Measurements from ENCODE around the gene MTNR1A.
"Not testable (repeated sequence)": the region's sequence is repeated elsewhere in the genome, so short reads cannot be mapped to it uniquely, and the experiment has no call there.

The MTNR1A gene

GRCh38 chr4:186560647-186561046, 5.3 kb upstream of the MTNR1A start:
- DNase-seq = no peak

- no peak for DNase-seq
Observed at GRCh38 chr4:186557486-186557885, 2.1 kb upstream of the MTNR1A start.

- DNase-seq = no peak
Observed at GRCh38 chr4:186557061-186557460, 1.7 kb upstream of the MTNR1A start.

GRCh38 chr4:186554539-186554913, 841 bp downstream of the MTNR1A start:
- no peak for DNase-seq

GRCh38 chr4:186553717-186554116, 1.6 kb downstream of the MTNR1A start:
- no peak for DNase-seq

DNA sequence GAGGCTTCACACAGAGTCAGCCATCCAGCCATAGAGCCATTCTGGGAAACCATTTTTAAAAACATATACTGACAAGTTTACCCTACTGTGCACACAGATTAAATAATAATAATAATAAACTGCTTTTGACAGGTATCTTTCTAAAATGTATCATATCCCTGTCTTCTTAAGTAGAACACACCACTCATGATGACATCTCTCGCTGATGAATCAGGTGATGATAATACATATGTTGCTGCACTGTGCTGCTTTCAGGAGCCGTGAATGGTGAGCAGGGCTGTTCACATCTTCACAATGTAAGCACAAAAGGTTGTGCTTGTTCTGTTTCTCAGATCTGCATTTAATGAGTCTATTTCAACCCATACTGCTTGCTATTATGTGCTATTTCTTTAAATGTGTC, 3.5 kb downstream of the MTNR1A start:
- DNase-seq = no peak

DNA sequence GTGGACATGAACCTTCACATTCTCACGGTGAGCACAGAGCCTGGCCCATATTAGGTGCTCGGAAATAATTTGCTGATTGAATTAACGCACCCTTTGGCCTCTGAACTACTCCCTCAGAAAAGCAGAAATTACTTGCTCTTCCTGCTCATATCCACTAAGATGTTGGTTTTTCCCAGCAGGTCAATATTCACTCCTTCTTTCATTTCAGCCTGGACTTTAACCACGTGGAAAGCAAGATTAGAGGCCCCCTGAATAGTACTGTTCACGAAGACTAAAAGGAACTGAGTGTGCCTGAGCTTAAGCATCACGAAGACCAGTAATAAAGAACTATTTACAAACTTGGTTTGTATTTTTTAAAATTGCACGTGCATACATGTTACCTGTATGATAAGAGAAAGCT, 9.9 kb downstream of the MTNR1A start:
- no peak for DNase-seq

GRCh38 chr4:186543206-186543605, 12.2 kb downstream of the MTNR1A start:
- DNase-seq = no peak

- no peak for DNase-seq
Observed at GRCh38 chr4:186541801-186542200, 13.6 kb downstream of the MTNR1A start.

DNA sequence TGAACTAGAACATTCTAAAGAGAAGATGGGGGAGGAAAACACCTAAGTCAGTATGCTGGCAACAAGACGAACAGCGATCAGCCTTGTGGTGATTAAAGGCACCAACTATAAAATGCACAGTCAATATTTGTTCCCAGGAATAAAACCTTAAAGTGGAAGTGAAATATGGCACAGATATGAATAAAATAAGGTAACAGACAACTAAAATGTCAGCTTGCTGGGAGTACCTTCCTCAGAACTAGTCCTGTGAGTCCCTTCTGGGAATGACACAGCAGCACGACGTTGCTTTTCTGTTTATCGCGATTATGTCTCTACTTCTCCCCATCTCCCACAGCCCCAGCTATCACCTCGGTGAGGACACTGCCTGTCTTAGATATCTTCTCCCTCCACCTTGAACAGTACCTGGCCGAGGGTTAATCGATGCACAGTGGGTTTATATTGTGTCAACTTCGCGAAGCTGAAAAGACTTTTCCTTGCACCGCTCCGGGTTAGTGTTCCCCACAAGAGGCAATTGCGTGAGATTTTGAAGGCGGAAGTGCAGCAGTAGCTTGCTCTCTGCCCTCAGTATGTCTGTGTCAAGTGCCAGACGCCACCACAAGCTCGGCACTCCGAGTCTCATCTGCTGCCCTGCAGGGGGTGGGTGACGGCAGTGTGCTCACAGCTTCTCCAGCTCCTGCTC, 17.4 kb downstream of the MTNR1A start:
- no peak for DNase-seq

GRCh38 chr4:186536285-186536684, 19.1 kb downstream of the MTNR1A start:
- DNase-seq = no peak

GRCh38 chr4:186534056-186534455, 21.3 kb downstream of the MTNR1A start:
- no peak for DNase-seq

GRCh38 chr4:186523927-186524326, 31.4 kb downstream of the MTNR1A start:
- DNase-seq = not testable (repeated sequence)

GRCh38 chr4:186516287-186516686, 39.1 kb downstream of the MTNR1A start:
- DNase-seq = no peak

GRCh38 chr4:186514271-186514950, 41.0 kb downstream of the MTNR1A start:
- no peak for DNase-seq

- not testable (repeated sequence) for DNase-seq
Observed at GRCh38 chr4:186504771-186505170, 50.6 kb downstream of the MTNR1A start.

DNA sequence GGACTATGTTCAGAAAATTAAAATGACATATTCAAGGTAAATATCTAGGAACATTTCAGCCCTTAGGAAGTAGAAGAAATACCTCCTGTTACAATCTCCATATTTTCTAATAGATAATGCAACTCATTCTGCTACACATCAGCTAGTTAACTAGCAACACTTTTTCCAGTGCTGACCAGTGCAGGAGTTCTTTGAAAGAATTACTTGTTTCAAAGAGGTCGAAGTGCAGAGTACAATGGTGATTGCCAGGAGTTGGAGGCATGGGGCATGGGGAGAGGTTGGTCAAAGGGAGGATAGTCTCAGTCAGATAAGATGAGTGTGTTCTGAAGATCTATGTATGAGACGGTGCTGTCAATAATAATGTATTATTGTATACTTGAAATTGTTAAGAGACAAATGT, 53.1 kb downstream of the MTNR1A start:
- no peak for DNase-seq

- DNase-seq = no peak
Observed at GRCh38 chr4:186501554-186501953, 53.8 kb downstream of the MTNR1A start.

GRCh38 chr4:186500721-186501304, 54.6 kb downstream of the MTNR1A start:
- no peak for DNase-seq

DNA sequence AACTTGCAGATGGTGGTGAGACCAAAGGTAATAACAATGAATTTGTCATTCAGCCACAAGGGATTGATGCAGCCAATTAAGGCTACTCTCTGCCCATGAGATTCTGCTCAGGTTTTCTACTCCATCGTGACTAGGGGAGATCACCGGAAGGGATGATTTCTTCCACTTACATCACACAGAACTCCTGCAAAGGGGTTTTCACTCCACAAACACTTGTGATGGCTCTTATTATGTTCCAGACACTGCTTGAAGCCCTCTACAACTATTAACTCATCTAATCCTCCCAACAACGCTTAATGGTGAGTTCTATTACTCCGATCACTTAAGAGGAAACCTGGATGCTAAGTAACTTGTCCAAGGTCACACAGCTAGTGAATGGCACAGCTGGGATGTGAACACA, 55.9 kb downstream of the MTNR1A start:
- DNase-seq = no peak

DNA sequence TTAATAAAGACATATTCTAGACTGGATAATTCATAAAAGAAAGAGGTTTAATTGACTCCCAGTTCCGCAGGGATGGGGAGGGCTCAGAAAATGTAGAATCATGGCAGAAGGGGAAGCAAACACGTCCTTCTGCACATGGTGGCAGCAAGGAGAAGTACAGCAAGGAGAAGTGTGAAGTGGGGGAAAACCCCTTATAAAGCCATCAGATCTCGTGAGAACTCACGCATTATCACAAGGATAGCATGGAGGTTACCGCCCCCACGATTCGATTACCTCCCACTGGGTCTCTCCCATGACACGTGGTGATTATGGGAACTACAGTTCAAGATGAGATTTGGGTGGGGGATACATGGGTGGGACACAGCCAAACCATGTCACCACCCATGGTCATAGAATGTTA, 58.3 kb downstream of the MTNR1A start:
- DNase-seq = no peak

GRCh38 chr4:186494496-186494895, 60.9 kb downstream of the MTNR1A start:
- no peak for DNase-seq

DNA sequence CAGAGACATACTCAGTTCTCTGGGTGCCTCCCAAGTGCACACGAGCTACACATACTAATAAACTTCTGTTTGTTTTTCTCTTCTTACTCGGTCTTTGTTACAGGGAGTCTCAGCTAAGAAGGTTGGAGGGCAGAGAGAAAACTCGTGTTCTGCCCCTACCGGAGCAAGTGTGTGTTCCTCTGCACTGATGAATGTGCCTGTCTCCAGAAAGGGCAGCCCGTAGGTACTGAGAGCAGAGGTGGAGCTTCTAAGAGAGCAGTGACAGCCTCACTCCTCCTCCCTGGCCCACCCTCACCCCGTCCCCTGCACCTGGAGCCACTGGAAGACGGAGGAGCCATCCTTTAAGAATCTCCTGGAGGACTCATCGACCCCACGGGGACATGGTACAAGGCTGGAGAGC, 67.6 kb downstream of the MTNR1A start:
- no peak for DNase-seq

DNA sequence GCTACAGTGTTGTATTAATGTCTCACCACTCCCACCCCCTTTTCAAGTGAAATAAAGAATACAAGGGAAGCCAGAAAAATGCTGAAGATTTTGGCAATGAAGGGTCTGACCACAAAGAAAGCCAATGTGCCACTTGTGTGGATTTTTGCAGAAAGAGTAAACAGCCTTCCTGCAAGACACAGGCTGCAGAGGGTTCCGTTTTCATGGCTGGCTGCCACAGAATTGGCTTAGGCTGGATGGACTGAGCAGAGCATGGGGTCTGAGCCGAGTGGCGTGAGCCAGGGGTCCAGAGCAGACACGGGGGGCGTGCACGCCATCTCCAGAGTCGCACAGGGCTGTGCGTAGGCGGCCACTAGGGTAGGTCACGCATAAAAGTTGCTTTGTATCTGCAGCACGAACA, 69.2 kb downstream of the MTNR1A start:
- DNase-seq = no peak

Data from T-helper 9 cell (primary cell).